HG03575 (cell line): Measurements from ENCODE around the gene CPE.

Source experiments
- ATAC-seq: cut with Tn5 transposase; IDR thresholded peaks from one replicate; pipeline ENCODE4 v1.9.1; 2021; ENCODE audit not compliant: unreplicated experiment, insufficient number of reproducible peaks, low FRiP score; ENCODE audit errors: extremely low read depth

Gene CPE

DNA sequence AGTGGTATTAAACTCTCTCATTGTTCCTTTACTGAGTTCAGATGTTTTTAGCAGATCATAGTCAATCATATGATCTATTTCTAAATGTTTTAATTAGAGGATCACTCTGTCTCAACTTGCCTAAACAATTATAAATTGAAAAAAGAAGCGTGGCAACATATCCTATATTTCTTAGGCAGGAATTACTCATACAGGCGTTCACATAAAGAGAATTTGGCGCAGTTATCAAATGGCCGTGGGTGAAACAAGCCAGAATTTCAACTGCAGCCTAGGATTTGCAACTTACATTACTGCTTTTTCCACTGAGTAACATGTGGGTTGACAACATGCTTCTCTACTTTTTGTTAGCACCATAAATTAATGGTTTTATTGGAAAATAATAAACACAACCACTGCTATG lies 141.3 kb downstream of the CPE start:
- no peak for ATAC-seq

DNA sequence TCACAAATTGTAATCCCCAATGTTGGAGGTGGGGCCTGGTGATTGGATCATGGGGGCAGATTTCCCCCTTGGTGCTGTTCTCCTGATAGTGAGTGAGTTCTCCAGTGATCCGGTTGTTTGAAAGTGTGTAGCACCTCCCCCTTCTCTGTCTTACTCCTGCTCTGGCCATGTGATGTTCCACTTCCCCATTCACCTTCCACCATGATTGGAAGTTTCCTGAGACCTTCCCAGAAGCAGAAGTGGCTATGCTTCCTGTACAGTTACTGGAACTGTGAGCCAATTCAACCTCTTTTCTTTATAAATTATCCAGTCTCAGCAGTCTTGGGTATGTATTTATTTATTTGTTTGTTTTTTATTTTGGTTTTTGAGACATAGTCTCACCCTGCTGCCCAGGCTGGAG lies 143.2 kb downstream of the CPE start:
- ATAC-seq = no peak

DNA sequence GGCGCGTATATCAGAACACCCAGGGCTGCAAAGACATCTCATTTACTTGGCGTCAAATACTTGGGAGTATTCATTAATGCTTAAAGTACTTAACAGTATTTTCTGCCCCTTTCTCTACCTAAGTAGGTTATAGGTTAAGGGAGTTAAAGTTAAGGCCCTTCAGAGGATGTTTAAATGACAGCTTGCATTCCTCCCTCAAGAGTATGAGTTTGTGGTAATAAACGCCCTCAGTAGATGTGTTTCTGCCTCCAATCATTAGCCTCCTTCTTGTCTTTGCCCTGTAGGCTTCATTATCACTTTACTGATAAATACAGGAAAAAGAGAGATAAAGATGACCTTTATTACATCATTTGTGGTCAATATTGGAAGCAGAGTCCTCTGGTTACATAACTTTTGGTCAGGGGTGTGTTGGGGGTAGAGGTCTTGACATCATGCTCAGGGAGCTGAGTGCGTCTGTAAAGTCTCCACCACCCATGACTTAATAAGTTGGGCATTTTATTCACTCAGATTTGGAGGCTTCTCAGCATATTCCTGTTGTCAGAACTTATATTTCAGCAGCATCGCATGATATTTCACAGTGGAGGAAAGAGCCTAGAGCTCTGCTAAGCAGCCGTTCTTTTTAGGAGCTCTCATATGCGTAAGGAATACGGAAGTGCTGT lies 145.9 kb downstream of the CPE start:
- ATAC-seq = no peak

DNA sequence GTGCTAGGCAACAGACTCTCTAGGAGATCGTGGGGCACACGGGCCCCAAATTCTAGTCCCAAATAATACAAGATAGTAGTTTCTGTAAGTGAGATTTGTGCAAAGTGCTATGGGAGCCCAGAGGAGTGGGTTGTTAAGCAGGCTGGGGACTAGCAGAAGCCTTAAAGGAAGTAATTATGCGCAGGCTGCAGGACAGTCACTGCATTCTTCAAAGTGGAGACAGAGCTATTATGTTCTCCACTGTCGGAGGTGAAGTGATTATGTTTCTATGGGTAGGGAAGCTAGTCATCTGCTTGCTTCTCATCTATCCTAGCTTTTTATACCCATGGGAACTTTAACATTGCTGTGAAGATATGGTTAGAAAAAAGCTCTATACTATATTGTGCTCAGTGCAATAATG lies 154.2 kb downstream of the CPE start:
- ATAC-seq = no peak

DNA sequence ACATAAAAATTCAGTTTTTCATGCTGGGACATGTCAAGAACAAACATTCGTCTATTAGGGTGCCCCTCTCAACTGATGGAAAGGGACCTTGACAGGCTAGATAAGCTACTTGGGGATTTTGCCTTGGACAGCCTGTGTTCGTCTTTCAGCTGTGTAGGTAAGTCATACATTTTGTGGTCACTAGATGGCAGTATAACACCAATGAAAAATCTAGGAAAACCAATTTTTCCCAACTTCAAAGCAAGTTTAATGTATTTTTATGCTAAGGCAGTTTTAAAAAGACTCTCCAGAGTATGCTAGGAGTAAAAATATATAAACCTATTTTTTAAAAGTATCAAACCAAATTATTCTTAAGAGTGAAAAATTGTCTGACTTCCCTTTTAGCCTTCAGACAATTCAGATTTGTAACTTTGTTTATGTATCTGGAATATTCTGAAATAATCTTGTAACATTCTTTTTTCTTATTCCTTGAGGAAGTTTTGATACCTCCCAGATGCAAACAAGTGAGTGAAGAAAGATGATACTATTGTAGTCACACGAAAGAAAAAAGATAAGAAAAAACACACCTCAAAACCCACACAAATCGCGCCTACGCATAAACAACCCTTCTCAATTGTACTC lies 158.3 kb downstream of the CPE start:
- ATAC-seq = no peak

DNA sequence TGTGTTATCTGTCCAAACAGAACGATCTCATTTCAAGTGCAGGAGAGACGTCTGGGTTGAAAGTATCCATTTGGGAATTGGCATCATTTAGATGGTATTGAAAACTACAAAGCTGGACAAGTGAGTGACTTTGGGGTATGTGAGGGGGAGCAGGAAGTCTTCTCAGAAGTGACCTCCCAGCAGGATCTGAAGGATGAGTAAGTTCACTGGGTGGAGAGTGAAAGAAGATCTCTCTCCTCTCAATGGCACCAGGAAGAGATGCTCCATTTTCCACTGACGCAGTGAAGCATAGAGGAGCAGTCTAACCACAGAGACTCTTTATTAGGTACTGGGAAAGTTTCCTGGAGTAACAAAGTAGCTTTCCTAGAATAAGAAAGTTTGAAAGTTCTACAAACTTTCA lies 161.0 kb downstream of the CPE start:
- ATAC-seq = no peak

DNA sequence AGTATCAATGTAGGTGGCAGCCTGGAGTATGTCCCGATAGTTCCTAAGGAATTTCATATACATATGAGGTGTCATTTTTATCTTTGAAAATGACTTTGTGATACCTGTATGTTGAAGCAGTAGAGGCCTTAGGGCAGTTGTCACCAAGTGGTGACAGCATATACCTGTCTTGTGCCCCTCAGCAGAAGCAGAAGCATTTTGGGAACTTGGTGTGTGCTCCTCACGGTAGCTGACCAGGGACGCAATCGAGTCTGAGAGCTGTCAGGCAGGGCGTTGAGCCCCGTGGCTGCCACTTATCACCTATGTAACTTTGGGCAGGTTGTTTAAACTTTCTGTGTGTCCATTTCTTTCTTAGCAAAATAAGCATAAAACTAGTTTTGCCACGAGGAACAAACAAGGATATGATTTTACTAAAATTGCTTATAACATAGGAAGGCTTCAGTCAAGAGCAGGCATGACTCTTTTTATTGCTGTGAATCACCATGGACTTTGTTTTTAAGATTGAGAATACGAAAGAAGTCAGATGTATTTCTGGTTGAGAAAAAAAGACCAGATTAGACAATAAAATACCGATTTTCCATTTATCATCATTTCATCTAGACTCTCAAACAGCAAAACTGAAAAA lies 161.5 kb downstream of the CPE start:
- ATAC-seq = no peak

DNA sequence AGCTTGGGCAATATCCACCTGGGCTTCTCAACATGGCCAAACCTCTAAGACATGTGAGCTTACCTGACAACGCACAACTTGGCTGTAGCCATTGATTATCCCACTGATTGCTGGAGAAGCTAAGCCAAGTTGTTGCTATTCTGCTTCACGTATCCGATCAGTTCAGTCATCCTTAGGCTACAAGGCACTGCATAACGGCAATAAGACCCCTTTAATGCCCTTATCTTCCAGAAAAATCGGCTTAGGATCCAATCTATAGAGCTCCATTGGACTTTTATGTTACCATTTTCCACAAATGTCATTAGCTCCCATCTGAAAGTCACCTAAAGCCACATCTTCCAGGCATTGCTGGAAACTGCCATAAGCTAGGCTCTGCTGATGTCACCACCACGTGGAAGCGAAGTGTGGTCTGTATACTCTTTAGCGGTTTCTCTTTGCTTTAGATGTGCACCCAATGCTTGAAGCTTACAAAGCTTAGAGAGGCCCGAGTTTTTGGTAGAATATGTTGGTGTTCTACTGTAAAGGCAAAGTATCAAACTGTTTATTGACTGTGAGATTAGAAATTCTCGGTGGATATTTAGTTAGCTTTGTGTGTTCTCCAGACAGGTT lies 163.1 kb downstream of the CPE start:
- no peak for ATAC-seq

DNA sequence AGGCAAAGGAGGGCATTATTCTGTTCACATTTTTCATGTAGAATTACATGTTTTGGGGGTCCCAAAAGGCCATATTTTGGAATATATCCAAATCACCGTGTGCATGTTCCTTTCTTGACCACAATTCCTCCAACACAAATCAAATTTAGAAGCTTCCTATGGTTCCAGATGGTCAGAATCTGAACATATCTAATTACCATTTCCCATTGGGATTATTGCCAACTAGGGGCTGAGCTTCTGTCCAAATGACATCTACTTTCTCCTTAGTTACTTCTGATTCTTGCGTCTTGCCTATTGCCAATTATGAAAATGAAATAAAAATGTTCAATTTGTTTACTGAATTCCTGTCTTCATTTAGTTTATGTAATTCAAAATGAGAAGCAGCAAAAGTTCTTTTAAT lies 163.7 kb downstream of the CPE start:
- ATAC-seq = no peak
